KMS-11 (cell line): ENCODE results near the gene ERC2.
A peak's percentile ranks its signal among the peaks of the same experiment; 100 is the strongest.

Experiments
- H2AFZ ChIP-seq: fragments of 200-600 bp; sonication (generic); 2 replicates; pipeline ENCODE4 v1.6.1; 2016; ENCODE audit warnings: antibody characterized with exemption, mixed run types, low read depth
- H3K27ac ChIP-seq: fragments of 200-600 bp; sonication (generic); 2 replicates; pipeline ENCODE4 v1.6.1; 2016; ENCODE audit warnings: mild to moderate bottlenecking, mixed run types
- H3K27me3 ChIP-seq: fragments of 200-600 bp; sonication (generic); 2 replicates; pipeline ENCODE4 v1.6.1; 2017; ENCODE audit warnings: mild to moderate bottlenecking, low read depth, mixed run types, moderate library complexity; ENCODE audit not compliant: insufficient read depth
- H3K36me3 ChIP-seq: fragments of 200-600 bp; sonication (generic); 2 replicates; pipeline ENCODE4 v1.6.1; 2017; ENCODE audit warnings: mild to moderate bottlenecking, mixed run types; ENCODE audit not compliant: insufficient read depth
- H3K4me1 ChIP-seq: fragments of 200-600 bp; sonication (generic); 2 replicates; pipeline ENCODE4 v1.6.1; 2016; ENCODE audit warnings: mild to moderate bottlenecking, low read depth, mixed run types; ENCODE audit not compliant: poor library complexity, severe bottlenecking
- H3K4me2 ChIP-seq: fragments of 200-600 bp; sonication (generic); 2 replicates; pipeline ENCODE4 v1.7.0; 2016; ENCODE audit warnings: mild to moderate bottlenecking, mixed run types
- H3K4me3 ChIP-seq: fragments of 200-600 bp; sonication (generic); IDR thresholded peaks from 2 replicates; pipeline ENCODE4 v1.6.1; 2017; ENCODE audit warnings: low read depth, low read length, mixed read lengths; ENCODE audit not compliant: insufficient read depth
- H3K79me2 ChIP-seq: fragments of 200-600 bp; sonication (generic); 2 replicates; pipeline ENCODE4 v1.6.1; 2016; ENCODE audit warnings: low read depth, mixed run types; ENCODE audit not compliant: insufficient read depth
- H3K9ac ChIP-seq: fragments of 200-600 bp; sonication (generic); 2 replicates; pipeline ENCODE4 v1.6.1; 2016; ENCODE audit warnings: mild to moderate bottlenecking, mixed run types
- H4K20me1 ChIP-seq: fragments of 200-600 bp; sonication (generic); 2 replicates; pipeline ENCODE4 v1.6.1; 2016; ENCODE audit warnings: mild to moderate bottlenecking, mixed run types; ENCODE audit not compliant: insufficient read depth
- TF ChIP-seq, protein P1 (sequence below): fragments of 200-600 bp; sonication (generic); conservative IDR thresholded peaks from 2 replicates; pipeline ENCODE4 v1.6.1; 2017; ENCODE audit warnings: low read depth, mild to moderate bottlenecking, antibody characterized with exemption, low read length, moderate library complexity, mixed read lengths

The ERC2 gene

GRCh38 chr3:56060521-56061278 lies 407.6 kb downstream of the ERC2 start:
- no peak overlapping the region for H3K4me2 ChIP-seq
- no peaks in the 10 kb centered on the region for H4K20me1 ChIP-seq
- TF ChIP-seq, protein P1, sequence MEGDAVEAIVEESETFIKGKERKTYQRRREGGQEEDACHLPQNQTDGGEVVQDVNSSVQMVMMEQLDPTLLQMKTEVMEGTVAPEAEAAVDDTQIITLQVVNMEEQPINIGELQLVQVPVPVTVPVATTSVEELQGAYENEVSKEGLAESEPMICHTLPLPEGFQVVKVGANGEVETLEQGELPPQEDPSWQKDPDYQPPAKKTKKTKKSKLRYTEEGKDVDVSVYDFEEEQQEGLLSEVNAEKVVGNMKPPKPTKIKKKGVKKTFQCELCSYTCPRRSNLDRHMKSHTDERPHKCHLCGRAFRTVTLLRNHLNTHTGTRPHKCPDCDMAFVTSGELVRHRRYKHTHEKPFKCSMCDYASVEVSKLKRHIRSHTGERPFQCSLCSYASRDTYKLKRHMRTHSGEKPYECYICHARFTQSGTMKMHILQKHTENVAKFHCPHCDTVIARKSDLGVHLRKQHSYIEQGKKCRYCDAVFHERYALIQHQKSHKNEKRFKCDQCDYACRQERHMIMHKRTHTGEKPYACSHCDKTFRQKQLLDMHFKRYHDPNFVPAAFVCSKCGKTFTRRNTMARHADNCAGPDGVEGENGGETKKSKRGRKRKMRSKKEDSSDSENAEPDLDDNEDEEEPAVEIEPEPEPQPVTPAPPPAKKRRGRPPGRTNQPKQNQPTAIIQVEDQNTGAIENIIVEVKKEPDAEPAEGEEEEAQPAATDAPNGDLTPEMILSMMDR = no peak
- no peak overlapping the region for H2AFZ ChIP-seq
- no peak overlapping the region for H3K27ac ChIP-seq
- H3K4me1 ChIP-seq = peaks cover 12% of the 10 kb centered on the region
- H3K4me3 ChIP-seq = no peak overlapping the region
- H3K27me3 ChIP-seq = no peaks in the 10 kb centered on the region
- no peak overlapping the region for H3K9ac ChIP-seq
- H3K79me2 ChIP-seq = no peaks in the 10 kb centered on the region
- no peaks in the 10 kb centered on the region for H3K36me3 ChIP-seq

- Histone ChIP-seq H2AFZ (no peak overlapping the region), H3K4me3 (no peak overlapping the region)
- TF ChIP-seq, protein P1 = no peak
Observed at GRCh38 chr3:56059731-56060130, 408.5 kb downstream of the ERC2 start.

GRCh38 chr3:56055951-56056350 lies 412.3 kb downstream of the ERC2 start:
- Histone ChIP-seq H3K79me2 (no peaks in the 10 kb centered on the region), H3K9ac (no peak overlapping the region), H4K20me1 (no peaks in the 10 kb centered on the region), H3K27me3 (no peaks in the 10 kb centered on the region), H3K4me2 (peak overlapping the region; percentile 63), H2AFZ (no peak overlapping the region), H3K27ac (peak overlapping the region; percentile 47), H3K4me3 (no peak overlapping the region), H3K4me1 (peaks cover 25% of the 10 kb centered on the region), H3K36me3 (no peaks in the 10 kb centered on the region)
- TF ChIP-seq, protein P1 = no peak

More at GRCh38 chr3:56059731-56060130, 408.5 kb downstream of the ERC2 start:
- Histone ChIP-seq H3K27me3 (no peaks in the 10 kb centered on the region), H4K20me1 (no peaks in the 10 kb centered on the region), H3K4me1 (peaks cover 22% of the 10 kb centered on the region), H3K27ac (no peak overlapping the region), H3K9ac (no peak overlapping the region), H3K36me3 (no peaks in the 10 kb centered on the region), H3K4me2 (no peak overlapping the region), H3K79me2 (no peaks in the 10 kb centered on the region)

- TF ChIP-seq, protein P1 = no peak
- H3K27ac ChIP-seq = peak overlapping the region; percentile 47
Observed at GRCh38 chr3:56055546-56055945, 412.7 kb downstream of the ERC2 start.

More at GRCh38 chr3:56055546-56055945, 412.7 kb downstream of the ERC2 start:
- Histone ChIP-seq H3K4me2 (peak overlapping the region; percentile 63), H3K9ac (no peak overlapping the region; the same call in 1 of the 2 replicates), H3K27me3 (no peaks in the 10 kb centered on the region), H2AFZ (no peak overlapping the region; the same call in 1 of the 2 replicates), H4K20me1 (no peaks in the 10 kb centered on the region), H3K4me3 (no peak overlapping the region), H3K4me1 (peaks cover 25% of the 10 kb centered on the region), H3K36me3 (no peaks in the 10 kb centered on the region), H3K79me2 (no peaks in the 10 kb centered on the region)
